HG02588 (cell line): Measurements from ENCODE around the gene TMEM238L.

Experiments
- ATAC-seq: cut with Tn5 transposase; IDR thresholded peaks from one replicate; pipeline ENCODE4 v1.9.1; 2021; ENCODE audit warnings: mild to moderate bottlenecking, moderate library complexity; ENCODE audit not compliant: unreplicated experiment

Gene TMEM238L

GRCh38 chr17:10775740-10776356 is 28.1 kb downstream of the TMEM238L start:
- ATAC-seq: no peak

GRCh38 chr17:10775058-10775457 is 28.8 kb downstream of the TMEM238L start:
- ATAC-seq: no peak

GRCh38 chr17:10773391-10773790 is 30.5 kb downstream of the TMEM238L start:
- ATAC-seq: no peak

- ATAC-seq: no peak
Measured at GRCh38 chr17:10772425-10773380, 31.2 kb downstream of the TMEM238L start.

GRCh38 chr17:10771148-10771547 is 32.8 kb downstream of the TMEM238L start:
- ATAC-seq: no peak

GRCh38 chr17:10769840-10770239 is 34.1 kb downstream of the TMEM238L start:
- ATAC-seq: no peak

GRCh38 chr17:10768750-10769251 is 35.1 kb downstream of the TMEM238L start:
- ATAC-seq: no peak

GRCh38 chr17:10767232-10767631 is 36.7 kb downstream of the TMEM238L start:
- no peak for ATAC-seq

GRCh38 chr17:10762037-10762436 is 41.9 kb downstream of the TMEM238L start:
- ATAC-seq: no peak

- no peak for ATAC-seq
Measured at GRCh38 chr17:10761281-10761680, 42.6 kb downstream of the TMEM238L start.

GRCh38 chr17:10758062-10758461 is 45.8 kb downstream of the TMEM238L start:
- ATAC-seq: no peak

- no peak for ATAC-seq
Measured at GRCh38 chr17:10757647-10758046, 46.3 kb downstream of the TMEM238L start.

GRCh38 chr17:10757067-10757466 is 46.8 kb downstream of the TMEM238L start:
- ATAC-seq: no peak

- ATAC-seq: no peak
Measured at GRCh38 chr17:10756619-10757018, 47.3 kb downstream of the TMEM238L start.

GRCh38 chr17:10756185-10756584 is 47.7 kb downstream of the TMEM238L start:
- ATAC-seq: no peak

- ATAC-seq: no peak
Measured at GRCh38 chr17:10755592-10756127, 48.2 kb downstream of the TMEM238L start.

- ATAC-seq: no peak
Measured at GRCh38 chr17:10754861-10755591, 48.9 kb downstream of the TMEM238L start.

- no peak for ATAC-seq
Measured at GRCh38 chr17:10754109-10754508, 49.8 kb downstream of the TMEM238L start.

- ATAC-seq: no peak
Measured at GRCh38 chr17:10752696-10753095, 51.2 kb downstream of the TMEM238L start.

GRCh38 chr17:10751563-10751962 is 52.3 kb downstream of the TMEM238L start:
- ATAC-seq: no peak

GRCh38 chr17:10750210-10750609 is 53.7 kb downstream of the TMEM238L start:
- no peak for ATAC-seq
